GM18526 (cell line): ENCODE measurements around the gene ZNF414.

Experiments
- POLR2A ChIP-seq: IDR thresholded peaks from 3 replicates; pipeline ENCODE4 v1.6.1; 2011; ENCODE audit not compliant: insufficient read length; ENCODE audit errors: extremely low read depth

ZNF414 gene

DNA sequence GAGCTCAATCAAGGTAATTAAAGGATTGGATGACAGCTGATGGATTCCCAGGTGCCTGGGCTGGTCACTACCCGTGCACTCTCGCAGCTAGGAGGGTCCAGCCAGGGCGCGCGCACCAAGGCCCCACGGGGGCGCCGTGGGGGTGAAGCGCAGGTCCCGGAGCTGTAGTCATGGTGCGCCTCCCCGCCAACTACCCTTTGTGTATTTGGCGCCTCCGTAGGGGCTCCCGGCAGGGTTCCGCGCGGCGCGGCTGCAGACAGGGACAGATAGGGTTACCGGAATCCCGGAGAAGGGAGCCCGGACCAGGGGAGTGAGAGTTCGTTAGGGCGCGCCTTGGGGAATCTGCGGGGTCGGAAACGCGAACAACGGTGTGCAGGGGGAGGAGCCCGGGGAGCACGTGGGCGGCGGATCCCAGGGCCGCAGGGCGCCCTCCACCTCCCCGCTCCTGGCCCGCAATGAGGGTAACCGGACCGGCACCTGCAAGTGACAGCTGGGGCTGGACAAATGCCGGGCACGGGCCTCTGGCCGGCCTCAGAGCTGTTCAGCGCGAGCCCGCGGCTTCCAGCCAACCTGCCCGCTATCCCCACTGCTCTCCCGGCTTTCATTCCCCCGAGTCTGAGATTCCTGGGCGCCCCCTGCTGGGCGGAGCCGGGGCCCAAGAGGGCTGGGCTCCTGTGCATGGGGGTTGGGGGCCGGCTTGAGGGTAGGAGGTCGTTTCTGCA lies 8.1 kb downstream of the ZNF414 start:
- TF ChIP-seq POLR2A = peak; percentile 44

GRCh38 chr19:8504919-8505318 lies 9.0 kb downstream of the ZNF414 start:
- no peak for TF ChIP-seq POLR2A

- TF ChIP-seq POLR2A = no peak
Observed at GRCh38 chr19:8504171-8504570, 9.8 kb downstream of the ZNF414 start.

DNA sequence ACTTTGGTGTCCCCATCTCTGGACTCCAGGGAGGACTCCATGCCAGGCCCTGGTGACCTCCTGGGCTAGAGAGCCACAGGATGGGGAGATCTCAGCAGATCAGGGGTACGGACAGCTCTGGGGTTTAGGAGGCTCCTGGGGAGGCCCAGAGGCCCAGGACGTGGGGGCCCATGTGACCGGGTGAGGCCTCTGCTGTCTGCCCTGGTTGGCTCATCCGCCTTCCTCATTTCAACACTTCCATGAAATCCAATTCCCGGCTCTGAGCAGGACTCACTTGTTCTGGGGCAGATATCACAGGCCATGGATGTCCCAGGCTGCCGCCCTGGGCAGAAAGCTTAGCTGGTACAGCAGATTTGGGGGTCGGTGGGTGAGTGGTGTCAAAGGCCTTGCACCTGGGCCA lies 10.5 kb downstream of the ZNF414 start:
- TF ChIP-seq POLR2A = no peak

DNA sequence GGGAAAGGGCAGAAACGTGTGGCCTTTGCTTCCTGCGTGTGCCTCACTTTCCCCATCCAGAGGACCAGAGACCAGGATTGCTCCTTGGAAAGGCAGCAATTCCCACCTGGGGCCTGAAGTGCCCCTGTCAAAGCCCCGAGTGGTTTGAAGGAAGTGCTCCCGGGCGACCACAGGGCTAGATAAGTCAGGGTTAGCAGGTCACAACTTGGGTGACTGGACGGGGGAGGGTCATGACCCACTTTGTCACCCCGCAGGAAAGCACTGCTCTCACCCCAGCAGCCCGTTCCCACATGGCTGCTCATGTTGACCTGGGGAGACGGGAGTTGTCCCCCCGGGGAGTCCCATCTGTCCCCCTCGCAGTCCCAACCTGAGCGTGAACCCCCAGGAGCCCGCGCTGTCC lies 12.0 kb downstream of the ZNF414 start:
- no peak for TF ChIP-seq POLR2A

DNA sequence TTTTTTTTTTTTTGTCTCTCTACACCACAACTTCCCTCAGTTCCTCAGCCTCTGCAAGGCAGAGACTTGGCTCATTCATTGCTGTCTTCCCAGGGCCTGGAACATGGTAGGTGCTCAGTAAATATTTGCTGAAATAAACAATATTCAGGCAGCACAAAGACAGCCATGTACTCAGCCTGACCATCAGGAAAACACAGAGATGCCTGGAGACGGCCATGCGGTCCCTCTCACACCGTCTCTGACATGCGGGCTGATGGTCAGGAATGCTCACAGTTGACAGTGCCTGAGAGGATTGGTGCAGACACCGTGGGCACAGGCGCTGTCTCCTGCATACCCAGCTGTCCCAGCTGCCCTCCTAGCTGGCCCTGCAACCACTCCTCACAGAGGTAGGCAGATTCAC lies 12.5 kb downstream of the ZNF414 start:
- no peak for TF ChIP-seq POLR2A

- TF ChIP-seq POLR2A = no peak
Observed at GRCh38 chr19:8500158-8500557, 13.8 kb downstream of the ZNF414 start.

DNA sequence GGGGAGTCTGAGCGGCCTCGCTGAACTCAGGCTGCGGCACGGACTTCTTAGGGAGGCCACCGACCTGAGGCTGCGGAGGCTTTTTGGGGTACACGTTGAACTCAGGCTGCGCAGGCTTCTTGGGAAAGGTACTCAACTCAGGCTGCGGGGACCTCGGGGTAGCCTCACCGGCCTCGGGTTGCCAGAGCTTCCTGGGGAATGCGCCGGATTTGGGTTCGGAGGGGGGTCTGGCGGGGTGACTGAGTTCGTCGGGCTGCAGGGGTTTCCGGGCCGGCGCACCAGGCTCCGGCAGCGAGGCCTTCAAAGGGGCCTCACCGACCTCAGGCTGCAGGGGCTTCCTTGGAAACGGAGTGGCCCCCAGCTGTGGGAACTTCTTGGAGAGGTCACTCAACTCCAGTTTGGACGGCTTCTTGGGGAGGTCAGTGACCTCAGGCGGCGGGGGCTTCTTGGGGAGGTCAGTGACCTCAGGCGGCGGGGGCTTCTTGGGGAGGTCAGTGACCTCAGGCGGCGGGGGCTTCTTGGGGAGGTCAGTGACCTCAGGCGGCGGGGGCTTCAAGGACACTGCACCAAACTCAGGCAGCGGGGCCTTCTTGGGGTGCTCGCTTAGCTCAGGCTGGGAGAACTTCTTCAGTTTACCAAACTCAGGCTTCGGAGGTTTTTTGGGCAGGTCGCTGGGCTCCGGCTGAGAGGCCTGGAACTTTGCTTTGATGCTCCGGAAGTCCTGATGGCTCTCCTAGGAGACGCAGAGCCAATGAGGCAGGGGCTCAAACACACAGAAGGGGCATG lies 14.7 kb downstream of the ZNF414 start:
- no peak for TF ChIP-seq POLR2A

DNA sequence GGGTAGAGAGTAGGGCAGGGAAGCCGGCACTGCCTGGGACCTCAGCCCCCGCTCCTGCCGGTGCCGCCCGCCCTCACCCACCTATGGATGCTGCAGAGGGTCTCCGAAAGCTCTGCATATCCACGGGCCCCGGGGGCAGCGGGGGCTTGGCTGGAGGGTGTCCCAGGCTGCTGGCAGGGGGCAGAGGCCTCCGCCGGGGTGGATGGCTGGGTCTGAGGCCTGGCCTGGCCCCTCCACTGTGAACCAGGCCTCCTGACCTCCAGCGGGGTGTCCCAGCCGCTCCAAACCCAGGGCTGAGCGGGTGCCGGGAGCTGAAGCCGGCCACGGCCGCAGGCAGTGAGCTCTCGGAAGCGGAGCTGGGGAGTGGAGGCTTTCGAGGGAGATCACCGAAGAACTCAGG lies 15.7 kb downstream of the ZNF414 start:
- TF ChIP-seq POLR2A = no peak

DNA sequence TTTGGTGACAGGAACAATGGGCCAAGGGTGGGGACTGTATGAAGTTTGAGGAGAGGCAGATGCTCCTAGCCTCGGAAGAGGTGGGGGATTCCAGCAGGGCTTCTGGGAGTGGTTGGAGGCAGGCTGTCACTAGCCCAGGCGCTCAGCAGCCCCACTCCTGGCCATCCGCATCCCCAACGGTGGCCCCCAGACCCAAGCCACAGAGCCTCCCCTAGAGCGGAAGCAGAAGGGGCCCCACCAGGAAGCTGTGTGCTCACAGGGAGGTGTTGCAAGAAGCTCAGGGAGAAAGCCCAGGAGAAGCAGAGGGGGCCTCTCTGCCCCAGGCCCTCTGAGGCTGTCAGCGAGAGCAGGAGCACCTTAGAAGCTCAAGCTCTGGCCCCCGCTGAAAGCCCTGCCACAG lies 19.8 kb downstream of the ZNF414 start:
- TF ChIP-seq POLR2A = no peak

DNA sequence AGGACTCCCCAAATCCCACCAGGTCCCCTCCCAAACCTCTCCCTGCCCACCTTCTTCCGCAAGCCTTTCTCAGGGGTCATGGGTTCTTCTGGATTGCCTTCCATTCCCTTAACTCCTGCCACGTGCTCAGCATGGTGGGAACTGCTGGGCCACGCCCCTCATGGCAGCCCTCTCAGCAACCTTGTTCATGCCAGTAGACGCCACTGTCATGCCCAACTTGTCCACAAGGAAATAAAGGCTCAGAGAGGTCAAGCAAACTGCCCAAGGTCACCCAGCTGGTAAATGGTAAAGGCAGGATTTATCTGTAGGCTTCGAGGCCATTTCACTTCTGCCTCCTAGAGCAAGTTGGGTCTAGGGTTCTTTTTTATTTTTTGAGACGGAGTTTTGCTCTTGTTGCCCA lies 22.4 kb downstream of the ZNF414 start:
- no peak for TF ChIP-seq POLR2A

DNA sequence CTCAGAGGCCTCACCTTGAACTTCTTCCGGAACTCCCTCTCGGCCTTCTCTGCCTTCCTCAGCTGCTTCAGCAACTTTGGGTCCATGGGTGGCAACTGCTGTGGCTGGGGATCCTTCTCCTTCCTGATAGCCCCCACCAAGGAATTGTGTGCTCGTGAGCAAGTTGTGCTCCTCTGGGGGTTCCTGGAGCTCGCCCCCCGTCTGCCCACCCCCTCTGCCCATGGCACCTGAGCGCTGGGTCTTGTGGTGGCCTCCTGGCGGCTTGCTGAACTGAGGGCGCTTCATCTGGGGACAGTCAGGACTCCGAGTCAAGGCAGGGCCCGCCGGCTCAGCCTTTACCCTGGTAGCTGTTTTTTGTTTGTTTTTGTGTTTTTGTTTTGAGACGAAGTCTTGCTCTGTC lies 23.1 kb downstream of the ZNF414 start:
- TF ChIP-seq POLR2A = no peak

GRCh38 chr19:8490395-8490760 lies 23.6 kb downstream of the ZNF414 start:
- TF ChIP-seq POLR2A = no peak

DNA sequence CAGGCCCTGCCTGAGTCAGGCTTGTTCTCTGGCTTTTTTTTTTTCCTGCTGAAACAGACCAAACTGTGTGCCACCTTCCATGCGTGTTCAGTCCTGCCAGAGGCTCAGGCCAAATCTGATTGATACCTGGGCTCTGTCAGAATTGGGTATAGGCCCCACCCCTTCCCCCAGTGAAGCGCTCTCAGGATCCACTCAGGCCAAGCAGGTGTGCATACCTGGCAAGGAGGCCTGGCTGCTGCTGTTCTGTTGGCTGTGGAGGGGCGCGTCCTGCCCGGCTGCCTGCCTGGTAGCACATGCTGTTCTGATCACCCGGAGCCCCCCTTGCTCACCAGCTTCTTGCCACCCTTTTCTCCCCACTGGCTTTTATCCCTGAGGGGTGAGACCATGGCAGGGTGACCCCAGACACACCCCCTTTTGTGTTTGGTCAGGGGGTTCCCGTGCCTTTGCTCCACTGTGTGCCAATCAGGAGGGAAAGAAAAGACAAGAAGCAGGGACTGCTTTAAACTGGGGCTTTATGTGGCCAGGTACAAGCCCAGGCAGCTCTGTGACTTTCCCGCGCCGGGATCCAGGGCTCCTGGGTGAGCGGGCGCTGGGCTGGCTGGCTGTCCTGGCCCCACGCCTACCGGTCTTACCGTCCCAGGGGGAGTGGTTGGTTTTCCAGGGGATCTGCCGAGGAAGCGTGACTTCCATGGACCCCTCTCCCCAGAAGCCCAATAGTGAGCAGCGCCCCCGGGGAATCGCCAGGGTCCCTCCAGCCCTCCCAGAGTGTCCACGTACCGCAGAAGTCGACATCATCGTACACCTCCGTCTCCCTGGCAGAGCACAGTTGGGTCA lies 24.2 kb downstream of the ZNF414 start:
- TF ChIP-seq POLR2A = no peak

- no peak for TF ChIP-seq POLR2A
Observed at GRCh38 chr19:8488365-8488764, 25.6 kb downstream of the ZNF414 start.
